Spleen (tissue), 7 donors: Measurements from ENCODE around the gene SPOPL.

Experiments
- CTCF ChIP-seq, 11 experiments: fragments of 200-600 bp in 7 of 11; fragments of 450-650 bp in 4 of 11; sonication (generic) in 4 of 11; IDR thresholded peaks in 8 of 11; conservative IDR thresholded peaks in 3 of 11; 1 replicate in 7 of 11; 2 replicates in 4 of 11; pipeline versions ENCODE4 v1.4.0 to v1.8.0; 2016 to 2021; ENCODE audit warnings: antibody characterized with exemption in 11 of 11, inconsistent platforms in 4 of 11, mild to moderate bottlenecking in 1 of 11
- POLR2A ChIP-seq, 3 donors: fragments of 450-650 bp; IDR thresholded peaks; one replicate each; pipeline ENCODE4 v1.5.1; 2017; ENCODE audit warnings: antibody characterized with exemption in 3 of 3, mild to moderate bottlenecking in 1 of 3
- POLR2AphosphoS5 ChIP-seq, 3 donors: sonication (generic); formaldehyde crosslinking; IDR thresholded peaks; one replicate each; pipeline ENCODE4 v1.5.1; 2017; ENCODE audit warnings: antibody characterized with exemption in 3 of 3
- donor health status: DM: no; HTN: no; CAD: no; lungs with moderate emphysema.
- donor health status: DM: no; HTN: no; CAD: no.
- donor health status: DM: no; HTN: no; CAD: no.

DNA sequence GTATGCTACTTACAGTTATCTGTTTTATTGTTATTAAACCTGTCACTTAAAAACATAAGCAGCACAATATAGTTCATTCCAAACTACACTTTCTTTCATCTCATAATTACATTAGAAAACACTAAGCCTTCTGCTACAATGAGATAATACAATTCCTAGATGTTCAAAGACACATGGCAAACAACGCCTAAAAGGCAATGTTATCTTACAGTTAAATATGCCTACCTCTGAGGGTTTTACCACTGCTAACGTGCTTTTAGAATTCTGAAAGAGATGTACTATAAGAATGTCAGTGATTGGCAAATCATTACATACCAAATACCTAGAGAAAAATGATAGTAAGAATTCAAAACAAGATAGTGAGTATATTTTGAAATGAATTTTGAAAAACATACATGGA, 46.8 kb upstream of the SPOPL start:
- TF ChIP-seq CTCF (IDR thresholded peaks at IDR 0.05 in 8 of 11, conservative IDR thresholded peaks at IDR 0.05 in 3 of 11) (no peak), POLR2AphosphoS5 (IDR thresholded peaks at IDR 0.05) (no peak), POLR2A (IDR thresholded peaks at IDR 0.05) (no peak)
